SH-SY5Y (cell line): ENCODE measurements around the gene NAPB.

ENCODE experiments used
- GATA2 ChIP-seq: IDR thresholded peaks from 2 replicates; pipeline ENCODE4 v1.6.1; 2011; ENCODE audit warnings: mild to moderate bottlenecking, low read depth, low read length
- GATA3 ChIP-seq: IDR thresholded peaks from 2 replicates; pipeline ENCODE4 v1.6.1; 2011; ENCODE audit warnings: low read depth, mild to moderate bottlenecking, low read length, moderate library complexity

The NAPB gene

GRCh38 chr20:23446505-23446904 lies 25.2 kb upstream of the NAPB start:
- TF ChIP-seq GATA3, result no peak
- no peak for TF ChIP-seq GATA2

- TF ChIP-seq GATA3 (no peak), GATA2 (no peak)
Measured at GRCh38 chr20:23445596-23446217, 24.4 kb upstream of the NAPB start.

- TF ChIP-seq GATA3 (no peak), GATA2 (no peak)
Measured at GRCh38 chr20:23444859-23445258, 23.6 kb upstream of the NAPB start.

GRCh38 chr20:23442436-23442835 lies 21.1 kb upstream of the NAPB start:
- TF ChIP-seq GATA3, result no peak
- no peak for TF ChIP-seq GATA2

GRCh38 chr20:23441850-23442313 lies 20.6 kb upstream of the NAPB start:
- TF ChIP-seq GATA2, result no peak
- no peak for TF ChIP-seq GATA3

- TF ChIP-seq GATA2 (no peak), GATA3 (no peak)
Measured at GRCh38 chr20:23440004-23440403, 18.7 kb upstream of the NAPB start.

- TF ChIP-seq GATA2 (no peak), GATA3 (no peak)
Measured at GRCh38 chr20:23438661-23439060, 17.4 kb upstream of the NAPB start.

GRCh38 chr20:23437126-23437899 lies 16.0 kb upstream of the NAPB start:
- TF ChIP-seq GATA3, result no peak
- no peak for TF ChIP-seq GATA2

GRCh38 chr20:23436681-23437080 lies 15.4 kb upstream of the NAPB start:
- TF ChIP-seq GATA2, result no peak
- TF ChIP-seq GATA3, result no peak

GRCh38 chr20:23435626-23436539 lies 14.6 kb upstream of the NAPB start:
- no peak for TF ChIP-seq GATA3
- TF ChIP-seq GATA2, result no peak

GRCh38 chr20:23434521-23435313 lies 13.4 kb upstream of the NAPB start:
- TF ChIP-seq GATA3, result no peak
- TF ChIP-seq GATA2, result no peak

- TF ChIP-seq GATA2 (no peak), GATA3 (no peak)
Measured at GRCh38 chr20:23433628-23434027, 12.3 kb upstream of the NAPB start.

GRCh38 chr20:23425129-23425528 lies 3.8 kb upstream of the NAPB start:
- no peak for TF ChIP-seq GATA3
- TF ChIP-seq GATA2, result no peak
